Hepatocyte (in vitro differentiated cells): ENCODE results near the gene TBX6.

Experiments
- EZH2 ChIP-seq: fragments of 200-600 bp; sonication (generic); IDR thresholded peaks from 2 replicates; pipeline ENCODE4 v1.6.1; 2016; ENCODE audit warnings: antibody characterized with exemption, mild to moderate bottlenecking, borderline replicate concordance
- TF ChIP-seq, protein P1 (sequence below): fragments of 200-600 bp; sonication (generic); IDR thresholded peaks from 2 replicates; pipeline ENCODE4 v1.5.1; 2016; ENCODE audit warnings: antibody characterized with exemption, mild to moderate bottlenecking; ENCODE audit not compliant: poor library complexity

DNA sequence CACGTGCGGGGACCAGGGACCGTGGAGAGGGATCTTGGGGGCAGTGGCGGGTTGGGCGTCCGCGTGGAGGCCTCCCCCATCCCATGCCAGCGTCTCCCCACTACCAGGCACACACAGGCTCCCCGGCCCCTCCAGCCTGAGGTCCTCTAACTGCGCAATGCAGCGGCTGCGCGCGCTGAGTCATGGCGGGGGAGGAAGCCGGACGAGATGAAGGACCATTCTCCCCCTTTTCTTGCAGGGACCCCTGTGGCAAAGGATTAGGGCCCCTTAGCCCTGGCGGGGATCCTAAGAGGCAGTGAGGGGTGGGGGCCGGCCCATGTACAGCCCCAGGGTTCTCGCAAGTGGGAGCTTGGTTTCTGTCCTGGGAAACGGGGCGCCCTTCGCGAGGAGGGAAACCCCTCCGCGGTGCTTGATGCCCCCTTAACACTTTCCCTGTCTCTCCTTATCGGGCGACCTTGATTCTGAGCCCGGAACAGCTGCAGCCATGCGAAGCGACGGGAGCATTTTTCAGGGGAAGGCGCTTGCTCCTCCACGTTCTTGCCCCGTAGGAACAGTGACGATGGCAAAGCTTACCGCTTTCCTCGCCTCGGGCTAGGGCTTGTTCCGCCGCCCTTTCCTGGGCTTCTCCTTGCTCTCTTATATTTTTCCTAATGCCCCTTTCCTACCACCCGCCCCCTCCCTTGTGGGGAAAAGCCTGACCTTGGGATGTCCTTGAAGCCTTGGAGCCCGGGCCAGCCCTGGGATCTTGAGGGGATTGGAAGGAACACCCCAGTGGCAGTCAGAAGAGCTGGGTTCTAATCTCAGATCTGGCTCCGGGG lies 25.6 kb downstream of the TBX6 start:
- TF ChIP-seq, protein P1, sequence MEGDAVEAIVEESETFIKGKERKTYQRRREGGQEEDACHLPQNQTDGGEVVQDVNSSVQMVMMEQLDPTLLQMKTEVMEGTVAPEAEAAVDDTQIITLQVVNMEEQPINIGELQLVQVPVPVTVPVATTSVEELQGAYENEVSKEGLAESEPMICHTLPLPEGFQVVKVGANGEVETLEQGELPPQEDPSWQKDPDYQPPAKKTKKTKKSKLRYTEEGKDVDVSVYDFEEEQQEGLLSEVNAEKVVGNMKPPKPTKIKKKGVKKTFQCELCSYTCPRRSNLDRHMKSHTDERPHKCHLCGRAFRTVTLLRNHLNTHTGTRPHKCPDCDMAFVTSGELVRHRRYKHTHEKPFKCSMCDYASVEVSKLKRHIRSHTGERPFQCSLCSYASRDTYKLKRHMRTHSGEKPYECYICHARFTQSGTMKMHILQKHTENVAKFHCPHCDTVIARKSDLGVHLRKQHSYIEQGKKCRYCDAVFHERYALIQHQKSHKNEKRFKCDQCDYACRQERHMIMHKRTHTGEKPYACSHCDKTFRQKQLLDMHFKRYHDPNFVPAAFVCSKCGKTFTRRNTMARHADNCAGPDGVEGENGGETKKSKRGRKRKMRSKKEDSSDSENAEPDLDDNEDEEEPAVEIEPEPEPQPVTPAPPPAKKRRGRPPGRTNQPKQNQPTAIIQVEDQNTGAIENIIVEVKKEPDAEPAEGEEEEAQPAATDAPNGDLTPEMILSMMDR, result no peak
- TF ChIP-seq EZH2, result no peak
